GM18867 (cell line): ENCODE results near the gene CA7.

Experiments
- ATAC-seq: cut with Tn5 transposase; IDR thresholded peaks from one replicate; pipeline ENCODE4 v1.9.1; 2021; ENCODE audit warnings: mild to moderate bottlenecking, moderate library complexity; ENCODE audit not compliant: unreplicated experiment

CA7 gene

GRCh38 chr16:66872943-66873684, 28.9 kb downstream of the CA7 start:
- peak; percentile 83 for ATAC-seq

- ATAC-seq, result no peak
Observed at GRCh38 chr16:66873685-66874055, 29.5 kb downstream of the CA7 start.

GRCh38 chr16:66874079-66874775, 30.0 kb downstream of the CA7 start:
- no peak for ATAC-seq

GRCh38 chr16:66878067-66878466, 33.9 kb downstream of the CA7 start:
- no peak for ATAC-seq

- peak; percentile 95 for ATAC-seq
Observed at GRCh38 chr16:66880288-66881013, 36.2 kb downstream of the CA7 start, which contains the start of gene PDP2. Gene PDP2, plus strand, starts transcription at chr16:66880515. Its CDS starts 3,770 bp downstream, at chr16:66884285.

- no peak for ATAC-seq
Observed at GRCh38 chr16:66881014-66881417, 36.8 kb downstream of the CA7 start.

GRCh38 chr16:66881560-66881959, 37.3 kb downstream of the CA7 start:
- ATAC-seq, result no peak

- ATAC-seq, result no peak
Observed at GRCh38 chr16:66881964-66882508, 37.8 kb downstream of the CA7 start.

- ATAC-seq, result no peak
Observed at GRCh38 chr16:66882702-66883101, 38.5 kb downstream of the CA7 start.

GRCh38 chr16:66885491-66885890, 41.3 kb downstream of the CA7 start:
- no peak for ATAC-seq

GRCh38 chr16:66886321-66886720, 42.1 kb downstream of the CA7 start:
- no peak for ATAC-seq

- ATAC-seq, result no peak
Observed at GRCh38 chr16:66886914-66887313, 42.7 kb downstream of the CA7 start.

- no peak for ATAC-seq
Observed at GRCh38 chr16:66888647-66889615, 44.7 kb downstream of the CA7 start.

- no peak for ATAC-seq
Observed at GRCh38 chr16:66889622-66890021, 45.4 kb downstream of the CA7 start.

GRCh38 chr16:66890799-66891198, 46.6 kb downstream of the CA7 start:
- ATAC-seq, result no peak

GRCh38 chr16:66891360-66891759, 47.1 kb downstream of the CA7 start:
- no peak for ATAC-seq

- no peak for ATAC-seq
Observed at GRCh38 chr16:66891797-66892196, 47.6 kb downstream of the CA7 start.

- ATAC-seq, result no peak
Observed at GRCh38 chr16:66894055-66894454, 49.8 kb downstream of the CA7 start.

- ATAC-seq, result peak; percentile 71
Observed at GRCh38 chr16:66894948-66895688, 50.9 kb downstream of the CA7 start.

GRCh38 chr16:66895689-66895979, 51.4 kb downstream of the CA7 start:
- no peak for ATAC-seq
